Karpas-422 (cell line): ENCODE measurements around the gene BANP. TPM values are rescaled to one million over a fixed set of nuclear protein-coding genes. Genes with fewer than 3 reads are reported as not detected.

Source experiments
- DNase-seq: peaks from one replicate; pipeline ENCODE4 v3.0.0-alpha.2; 2015
- H2AFZ ChIP-seq: fragments of 200-600 bp; sonication (generic); 2 replicates; pipeline ENCODE4 v1.6.1; 2014; ENCODE audit warnings: antibody characterized with exemption, low read length, mixed read lengths
- H3K27ac ChIP-seq: fragments of 200-600 bp; sonication (generic); 2 replicates; pipeline ENCODE4 v1.5.1; 2014; ENCODE audit warnings: mild to moderate bottlenecking, low read length, moderate library complexity
- H3K27me3 ChIP-seq: fragments of 200-600 bp; sonication (generic); 2 replicates; pipeline ENCODE4 v1.6.1; 2014; ENCODE audit warnings: low read length, mixed read lengths
- H3K36me3 ChIP-seq: fragments of 200-600 bp; sonication (generic); 2 replicates; pipeline ENCODE4 v1.6.1; 2014; ENCODE audit warnings: low read length, mixed read lengths; ENCODE audit not compliant: insufficient read depth
- H3K4me1 ChIP-seq: fragments of 200-600 bp; sonication (generic); 2 replicates; pipeline ENCODE4 v1.6.1; 2014; ENCODE audit warnings: mild to moderate bottlenecking, low read length, mixed read lengths
- H3K4me2 ChIP-seq: fragments of 200-600 bp; sonication (generic); 2 replicates; pipeline ENCODE4 v1.6.1; 2014; ENCODE audit warnings: low read length, low read depth, mild to moderate bottlenecking; ENCODE audit not compliant: poor library complexity, severe bottlenecking
- H3K4me3 ChIP-seq: fragments of 200-600 bp; sonication (generic); 2 replicates; pipeline ENCODE4 v1.5.1; 2014; ENCODE audit warnings: mild to moderate bottlenecking, antibody characterized with exemption, low read length, mixed read lengths
- H3K79me2 ChIP-seq: fragments of 200-600 bp; sonication (generic); 2 replicates; pipeline ENCODE4 v1.6.1; 2014; ENCODE audit warnings: mild to moderate bottlenecking, low read length, mixed read lengths
- H3K9ac ChIP-seq: fragments of 200-600 bp; sonication (generic); 2 replicates; pipeline ENCODE4 v1.6.0; 2014; ENCODE audit warnings: low read length
- H3K9me2 ChIP-seq: fragments of 200-600 bp; sonication (generic), shearing (Covaris generic); replicated peaks from 2 replicates; pipeline ENCODE4 v1.6.0; 2014; ENCODE audit warnings: mild to moderate bottlenecking, low read length, moderate library complexity; ENCODE audit not compliant: insufficient read depth
- H3K9me3 ChIP-seq: fragments of 300-700, 200-600 bp; sonication (generic); 2 replicates; pipeline ENCODE4 v1.6.1; 2014; ENCODE audit warnings: low read length, mixed read lengths
- H4K20me1 ChIP-seq: fragments of 200-600 bp; sonication (generic); 2 replicates; pipeline ENCODE4 v1.6.1; 2014; ENCODE audit warnings: mild to moderate bottlenecking, antibody characterized with exemption, low read length, low read depth; ENCODE audit not compliant: insufficient read depth
- total RNA-seq: library from RNA; depleted of rRNA; stranded (reverse); fragments of >200 nt; shearing (Covaris generic); gene quantifications from 2 replicates; pipeline ENCODE4 v1.2.3, GENCODE V29; 2014; ENCODE audit warnings: low replicate concordance

BANP gene
- total RNA-seq, 1 experiment from 2014 or later: 36.5 TPM

GRCh38 chr16:88010343-88010967, 59.2 kb downstream of the BANP start:
- H3K79me2 ChIP-seq: peaks cover 22% of the 10 kb centered on the region
- H2AFZ ChIP-seq: no peak overlapping the region
- no peak overlapping the region for H3K27ac ChIP-seq
- H4K20me1 ChIP-seq: 0 out of 2 replicates have a peak, but pooled peaks cover 9% of the 10 kb centered on the region
- H3K27me3 ChIP-seq: no peaks in the 10 kb centered on the region
- H3K4me1 ChIP-seq: peaks cover 20% of the 10 kb centered on the region
- no peak overlapping the region for H3K4me2 ChIP-seq
- H3K4me3 ChIP-seq: no peak overlapping the region
- peaks cover 10% of the 10 kb centered on the region; the same call in 1 of the 2 replicates for H3K36me3 ChIP-seq
- H3K9me2 ChIP-seq: no peaks in the 10 kb centered on the region
- DNase-seq: no peak
- H3K9me3 ChIP-seq: no peaks in the 10 kb centered on the region
- no peak overlapping the region for H3K9ac ChIP-seq

GRCh38 chr16:88010968-88011483, 59.8 kb downstream of the BANP start:
- H2AFZ ChIP-seq: no peak overlapping the region
- 0 out of 2 replicates have a peak, but pooled peaks cover 9% of the 10 kb centered on the region for H4K20me1 ChIP-seq
- peaks cover 19% of the 10 kb centered on the region for H3K4me1 ChIP-seq
- no peak overlapping the region for H3K27ac ChIP-seq
- H3K27me3 ChIP-seq: no peaks in the 10 kb centered on the region
- H3K36me3 ChIP-seq: peaks cover 10% of the 10 kb centered on the region; the same call in 1 of the 2 replicates
- H3K79me2 ChIP-seq: peaks cover 22% of the 10 kb centered on the region
- no peak for DNase-seq
- H3K9ac ChIP-seq: no peak overlapping the region
- no peaks in the 10 kb centered on the region for H3K9me3 ChIP-seq
- no peaks in the 10 kb centered on the region for H3K9me2 ChIP-seq
- no peak overlapping the region for H3K4me2 ChIP-seq
- no peak overlapping the region for H3K4me3 ChIP-seq

GRCh38 chr16:88012360-88012759, 61.1 kb downstream of the BANP start:
- H3K4me3 ChIP-seq: no peak overlapping the region
- H2AFZ ChIP-seq: no peak overlapping the region
- no peaks in the 10 kb centered on the region for H3K9me3 ChIP-seq
- H3K27me3 ChIP-seq: no peaks in the 10 kb centered on the region
- peaks cover 19% of the 10 kb centered on the region for H3K4me1 ChIP-seq
- H3K27ac ChIP-seq: no peak overlapping the region
- H3K36me3 ChIP-seq: peaks cover 10% of the 10 kb centered on the region; the same call in 1 of the 2 replicates
- peaks cover 22% of the 10 kb centered on the region for H3K79me2 ChIP-seq
- no peak overlapping the region for H3K4me2 ChIP-seq
- 0 out of 2 replicates have a peak, but pooled peaks cover 9% of the 10 kb centered on the region for H4K20me1 ChIP-seq
- DNase-seq: no peak
- no peaks in the 10 kb centered on the region for H3K9me2 ChIP-seq
- no peak overlapping the region for H3K9ac ChIP-seq

- Histone ChIP-seq H3K36me3 (peaks cover 10% of the 10 kb centered on the region; the same call in 1 of the 2 replicates), H3K9ac (no peak overlapping the region)
These were observed 61.9 kb downstream of the BANP start for GRCh38 chr16:88013091-88013609.

GRCh38 chr16:88013766-88014251, 62.6 kb downstream of the BANP start:
- H3K36me3 ChIP-seq: peaks cover 10% of the 10 kb centered on the region; the same call in 1 of the 2 replicates
- H4K20me1 ChIP-seq: 0 out of 2 replicates have a peak, but pooled peaks cover 9% of the 10 kb centered on the region
- H2AFZ ChIP-seq: no peak overlapping the region
- DNase-seq: no peak
- H3K79me2 ChIP-seq: peaks cover 19% of the 10 kb centered on the region
- H3K4me2 ChIP-seq: no peak overlapping the region
- no peak overlapping the region for H3K27ac ChIP-seq
- no peaks in the 10 kb centered on the region for H3K27me3 ChIP-seq
- peaks cover 10% of the 10 kb centered on the region for H3K4me1 ChIP-seq
- no peak overlapping the region for H3K4me3 ChIP-seq
- no peaks in the 10 kb centered on the region for H3K9me2 ChIP-seq
- H3K9ac ChIP-seq: no peak overlapping the region
- H3K9me3 ChIP-seq: no peaks in the 10 kb centered on the region

More at GRCh38 chr16:88013091-88013609, 61.9 kb downstream of the BANP start:
- Histone ChIP-seq H4K20me1 (0 out of 2 replicates have a peak, but pooled peaks cover 9% of the 10 kb centered on the region), H3K27ac (no peak overlapping the region), H2AFZ (no peak overlapping the region), H3K9me3 (no peaks in the 10 kb centered on the region), H3K4me1 (peaks cover 17% of the 10 kb centered on the region), H3K4me3 (no peak overlapping the region), H3K79me2 (peaks cover 22% of the 10 kb centered on the region), H3K9me2 (no peaks in the 10 kb centered on the region), H3K4me2 (no peak overlapping the region), H3K27me3 (no peaks in the 10 kb centered on the region)
- DNase-seq: no peak

GRCh38 chr16:88014252-88014781, 63.1 kb downstream of the BANP start:
- H3K4me2 ChIP-seq: no peak overlapping the region
- DNase-seq: no peak
- no peaks in the 10 kb centered on the region for H3K27me3 ChIP-seq
- peaks cover 9% of the 10 kb centered on the region; the same call in 1 of the 2 replicates for H3K36me3 ChIP-seq
- peaks cover 16% of the 10 kb centered on the region for H3K79me2 ChIP-seq
- H3K27ac ChIP-seq: no peak overlapping the region
- H4K20me1 ChIP-seq: 0 out of 2 replicates have a peak, but pooled peaks cover 9% of the 10 kb centered on the region
- H3K4me1 ChIP-seq: peaks cover 5% of the 10 kb centered on the region
- no peak overlapping the region for H2AFZ ChIP-seq
- no peaks in the 10 kb centered on the region for H3K9me2 ChIP-seq
- no peaks in the 10 kb centered on the region for H3K9me3 ChIP-seq
- no peak overlapping the region for H3K4me3 ChIP-seq
- no peak overlapping the region for H3K9ac ChIP-seq

GRCh38 chr16:88014954-88015805, 63.9 kb downstream of the BANP start:
- Histone ChIP-seq H3K4me3 (no peak overlapping the region), H3K9me3 (no peaks in the 10 kb centered on the region), H2AFZ (no peak overlapping the region), H3K27me3 (no peaks in the 10 kb centered on the region), H3K36me3 (peaks cover 5% of the 10 kb centered on the region; the same call in 1 of the 2 replicates), H3K9ac (no peak overlapping the region), H4K20me1 (0 out of 2 replicates have a peak, but pooled peaks cover 9% of the 10 kb centered on the region), H3K27ac (no peak overlapping the region), H3K9me2 (no peaks in the 10 kb centered on the region), H3K79me2 (peaks cover 7% of the 10 kb centered on the region), H3K4me2 (no peak overlapping the region), H3K4me1 (no peaks in the 10 kb centered on the region)
- no peak for DNase-seq
